Endodermal cell (in vitro differentiated cells): ENCODE data around the gene RIN3. TPM values are rescaled to one million over a fixed set of nuclear protein-coding genes. Genes with fewer than 3 reads are reported as not detected.
A peak's percentile ranks its signal among the peaks of the same experiment; 100 is the strongest.

Experiments used
- DNase-seq: peaks from one replicate; pipeline ENCODE4 v3.0.0-alpha.2; 2017
- H3K27ac ChIP-seq: 2 replicates; pipeline ENCODE4 v1.5.1; 2013; ENCODE audit warnings: mild to moderate bottlenecking, low read depth, low read length, moderate library complexity
- H3K27me3 ChIP-seq: 2 replicates; pipeline ENCODE4 v1.6.1; 2013; ENCODE audit warnings: mild to moderate bottlenecking, low read length, moderate library complexity; ENCODE audit not compliant: insufficient read depth, control insufficient read depth, poor library complexity, severe bottlenecking
- H3K36me3 ChIP-seq: 2 replicates; pipeline ENCODE4 v1.7.0; 2013; ENCODE audit warnings: mild to moderate bottlenecking, low read length, moderate library complexity; ENCODE audit not compliant: control insufficient read depth, insufficient read depth
- H3K4me1 ChIP-seq: one replicate; pipeline ENCODE4 v1.7.0; 2013; ENCODE audit warnings: low read length; ENCODE audit not compliant: control insufficient read depth, insufficient read depth
- H3K4me3 ChIP-seq: 2 replicates; pipeline ENCODE4 v1.5.1; 2013; ENCODE audit warnings: mild to moderate bottlenecking, low read length, moderate library complexity
- H3K9ac ChIP-seq: 2 replicates; pipeline ENCODE4 v1.6.1; 2013; ENCODE audit warnings: mild to moderate bottlenecking, low read length, moderate library complexity; ENCODE audit not compliant: poor library complexity, severe bottlenecking; ENCODE audit errors: extremely low read depth
- H3K9me3 ChIP-seq: 2 replicates; pipeline ENCODE4 v1.6.1; 2013; ENCODE audit warnings: mild to moderate bottlenecking, low read length, moderate library complexity; ENCODE audit not compliant: control insufficient read depth
- H3K27ac Mint-ChIP-seq: 2 replicates; pipeline ENCODE4 v1.8.0; 2020; ENCODE audit warnings: mixed read lengths
- H3K27me3 Mint-ChIP-seq: 2 replicates; pipeline ENCODE4 v1.8.0; 2021; ENCODE audit warnings: mild to moderate bottlenecking, mixed read lengths; ENCODE audit not compliant: insufficient read depth
- H3K36me3 Mint-ChIP-seq: 2 replicates; pipeline ENCODE4 v1.8.0; 2020; ENCODE audit warnings: low read depth, mixed read lengths
- H3K4me1 Mint-ChIP-seq: 2 replicates; pipeline ENCODE4 v1.8.0; 2020; ENCODE audit warnings: mixed read lengths
- H3K4me3 Mint-ChIP-seq: 2 replicates; pipeline ENCODE4 v1.8.0; 2020; ENCODE audit warnings: mild to moderate bottlenecking, moderate library complexity, mixed read lengths
- H3K9me3 Mint-ChIP-seq: 2 replicates; pipeline ENCODE4 v1.8.0; 2020; ENCODE audit warnings: mild to moderate bottlenecking, mixed read lengths
- WGBS, 2 experiments: methylation state at CpG; one replicate each; pipeline versions ENCODE4 v1.1.5 to v1.1.7; 2013; ENCODE audit warnings: missing lambda C conversion rate in 2 of 2, mixed read lengths in 1 of 2; ENCODE audit not compliant: insufficient coverage in 1 of 2, insufficient read length in 1 of 2; 5-methylcytosine and 5-hydroxymethylcytosine counted together
- total RNA-seq, 2 donors: library from RNA; stranded (reverse); fragmentation: NEBNext Ultra II Directional in 1 of 2; extraction: Animal tissue kit (Norgen Biotek cat#: 25700) in 1 of 2; gene quantifications; 2 replicates in 1 of 2; 3 replicates in 1 of 2; pipeline ENCODE4 v1.2.1, GENCODE V29; 2021
- TF ChIP-seq, protein P1 (sequence below): fragments of 200-600 bp; sonication (generic); conservative IDR thresholded peaks from 2 replicates; pipeline ENCODE4 v1.5.0; 2021; ENCODE audit warnings: antibody characterized with exemption, mild to moderate bottlenecking

RIN3 gene
- total RNA-seq, 2 donors from 2014 or later: 5.2 to 6.0 TPM

DNA sequence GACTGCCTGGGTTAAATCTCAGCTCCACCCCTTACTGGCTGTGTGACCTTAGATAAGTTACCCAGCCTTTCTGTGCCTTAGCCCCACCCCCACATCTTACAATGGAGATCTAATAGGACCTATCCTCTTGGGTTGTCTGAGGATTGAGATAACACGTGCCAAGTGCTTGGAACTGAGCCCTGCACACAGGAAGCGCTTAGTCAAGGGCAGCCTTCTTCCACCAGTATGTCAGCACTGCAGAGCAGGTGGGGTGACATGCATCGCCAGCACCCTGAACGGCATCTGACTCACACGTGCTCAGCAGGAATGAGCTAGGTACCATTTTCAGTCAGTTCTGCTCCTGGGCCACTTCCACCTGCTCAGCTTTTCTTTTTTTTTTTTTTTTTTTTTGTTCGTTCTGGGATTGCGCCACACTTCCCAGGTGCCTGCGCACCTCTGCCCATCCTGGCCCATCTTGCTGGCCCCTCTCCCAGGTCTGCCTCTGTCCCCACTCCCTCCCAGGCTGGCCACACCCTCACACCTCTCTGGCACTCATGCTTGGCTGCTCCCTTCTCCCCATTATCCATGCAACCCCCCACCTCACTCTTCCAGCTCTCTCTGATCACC lies 215.3 kb downstream of the RIN3 start:
- Mint-ChIP-seq H3K36me3 (peaks cover 50% of the 10 kb centered on the region), H3K4me3 (no peak overlapping the region), H3K27me3 (no peaks in the 10 kb centered on the region), H3K4me1 (peaks cover 8% of the 10 kb centered on the region), H3K27ac (no peak overlapping the region), H3K9me3 (peaks cover 4% of the 10 kb centered on the region)
- peaks cover 9% of the 10 kb centered on the region for H3K9me3 ChIP-seq
- no peaks in the 10 kb centered on the region for H3K27me3 ChIP-seq
- no peak overlapping the region for H3K27ac ChIP-seq
- 91 to 96% methylated on average over 4 to 7 of the region's 8 CpGs for WGBS, 2 experiments
- no peak overlapping the region for H3K4me3 ChIP-seq
- no peaks in the 10 kb centered on the region for H3K4me1 ChIP-seq
- TF ChIP-seq, protein P1, sequence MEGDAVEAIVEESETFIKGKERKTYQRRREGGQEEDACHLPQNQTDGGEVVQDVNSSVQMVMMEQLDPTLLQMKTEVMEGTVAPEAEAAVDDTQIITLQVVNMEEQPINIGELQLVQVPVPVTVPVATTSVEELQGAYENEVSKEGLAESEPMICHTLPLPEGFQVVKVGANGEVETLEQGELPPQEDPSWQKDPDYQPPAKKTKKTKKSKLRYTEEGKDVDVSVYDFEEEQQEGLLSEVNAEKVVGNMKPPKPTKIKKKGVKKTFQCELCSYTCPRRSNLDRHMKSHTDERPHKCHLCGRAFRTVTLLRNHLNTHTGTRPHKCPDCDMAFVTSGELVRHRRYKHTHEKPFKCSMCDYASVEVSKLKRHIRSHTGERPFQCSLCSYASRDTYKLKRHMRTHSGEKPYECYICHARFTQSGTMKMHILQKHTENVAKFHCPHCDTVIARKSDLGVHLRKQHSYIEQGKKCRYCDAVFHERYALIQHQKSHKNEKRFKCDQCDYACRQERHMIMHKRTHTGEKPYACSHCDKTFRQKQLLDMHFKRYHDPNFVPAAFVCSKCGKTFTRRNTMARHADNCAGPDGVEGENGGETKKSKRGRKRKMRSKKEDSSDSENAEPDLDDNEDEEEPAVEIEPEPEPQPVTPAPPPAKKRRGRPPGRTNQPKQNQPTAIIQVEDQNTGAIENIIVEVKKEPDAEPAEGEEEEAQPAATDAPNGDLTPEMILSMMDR: no peak
- H3K9ac ChIP-seq: no peak overlapping the region
- no peak for DNase-seq
- peaks cover 25% of the 10 kb centered on the region for H3K36me3 ChIP-seq

DNA sequence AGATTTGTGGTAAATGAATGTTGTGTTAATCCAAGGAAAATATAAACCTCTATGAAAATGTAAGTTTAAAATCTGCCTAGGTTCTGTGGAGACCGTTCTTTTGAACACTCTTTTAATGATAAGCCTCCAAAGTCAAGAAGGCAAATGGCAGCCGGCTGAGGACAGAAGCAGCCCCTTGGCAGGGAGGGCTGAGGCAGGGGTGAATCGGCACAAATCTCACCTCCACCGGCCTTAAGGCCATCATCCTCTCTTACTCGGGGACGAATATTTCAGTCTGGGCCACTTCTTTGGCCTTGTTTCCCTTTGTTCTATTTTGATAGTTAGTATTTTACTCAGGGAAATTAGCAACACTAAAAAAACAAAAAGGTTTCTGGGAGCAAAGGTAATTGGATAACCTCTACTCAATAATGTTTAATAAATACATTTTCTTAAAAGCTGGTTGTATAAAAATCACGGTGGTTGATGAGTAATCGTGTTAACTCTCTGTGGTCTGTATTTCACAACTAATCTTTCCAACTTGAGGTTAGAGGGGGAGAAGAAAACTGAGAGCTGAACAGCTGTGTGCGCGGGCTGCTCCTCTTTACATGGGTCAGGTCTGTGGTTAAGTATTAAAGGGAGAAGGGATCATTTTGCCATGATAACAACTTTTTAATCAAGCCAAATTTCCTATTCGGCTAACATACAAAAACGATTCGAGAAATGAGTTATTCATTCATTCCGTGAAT lies 216.2 kb downstream of the RIN3 start:
- no peak for DNase-seq
- Histone ChIP-seq H3K27me3 (no peaks in the 10 kb centered on the region), H3K4me1 (no peaks in the 10 kb centered on the region), H3K4me3 (no peak overlapping the region), H3K9me3 (peaks cover 9% of the 10 kb centered on the region), H3K27ac (no peak overlapping the region), H3K36me3 (peaks cover 25% of the 10 kb centered on the region), H3K9ac (no peak overlapping the region)
- WGBS, 2 experiments: 94% methylated on average over 6 to 14 of the region's 14 CpGs
- H3K27ac Mint-ChIP-seq: peak overlapping the region; percentile 11
- H3K4me3 Mint-ChIP-seq: no peak overlapping the region
- peaks cover 6% of the 10 kb centered on the region for H3K4me1 Mint-ChIP-seq
- H3K9me3 Mint-ChIP-seq: no peaks in the 10 kb centered on the region
- no peaks in the 10 kb centered on the region for H3K27me3 Mint-ChIP-seq
- TF ChIP-seq, protein P1: no peak
- peaks cover 42% of the 10 kb centered on the region for H3K36me3 Mint-ChIP-seq

DNA sequence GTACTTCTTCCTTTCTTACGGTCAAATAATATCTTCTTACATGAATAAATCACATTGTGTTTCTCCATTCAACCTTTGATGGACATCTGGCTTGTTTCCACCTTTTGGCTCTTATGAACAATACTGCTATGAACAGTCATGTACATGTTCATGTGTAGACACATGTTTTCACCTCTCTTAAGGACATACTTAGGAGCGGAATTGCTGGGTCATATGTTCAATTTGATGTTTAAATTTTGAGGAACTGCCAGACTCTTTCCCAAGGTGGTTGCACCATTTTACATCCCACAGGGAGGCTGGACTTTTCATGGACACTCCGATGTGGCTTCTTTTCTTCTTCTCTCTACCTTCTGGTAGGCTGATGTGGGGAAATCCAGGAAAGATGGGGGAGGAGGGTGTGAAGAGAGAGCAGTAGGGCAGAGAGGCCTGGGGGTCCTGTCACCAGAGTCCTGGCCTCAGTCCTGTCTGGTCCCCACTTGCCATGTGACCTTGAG lies 218.1 kb downstream of the RIN3 start:
- peaks cover 25% of the 10 kb centered on the region for H3K36me3 ChIP-seq
- no peaks in the 10 kb centered on the region for H3K9me3 Mint-ChIP-seq
- DNase-seq: no peak
- H3K4me3 ChIP-seq: no peak overlapping the region
- no peaks in the 10 kb centered on the region for H3K27me3 Mint-ChIP-seq
- H3K36me3 Mint-ChIP-seq: peaks cover 41% of the 10 kb centered on the region
- no peak overlapping the region for H3K9ac ChIP-seq
- H3K4me1 ChIP-seq: no peaks in the 10 kb centered on the region
- TF ChIP-seq, protein P1: no peak
- H3K27ac ChIP-seq: no peak overlapping the region
- peaks cover 9% of the 10 kb centered on the region for H3K9me3 ChIP-seq
- H3K27me3 ChIP-seq: no peaks in the 10 kb centered on the region
- H3K4me3 Mint-ChIP-seq: no peak overlapping the region
- H3K4me1 Mint-ChIP-seq: peaks cover 8% of the 10 kb centered on the region
- no peak overlapping the region for H3K27ac Mint-ChIP-seq
- 97 to 100% methylated on average over 2 to 3 of the region's 3 CpGs for WGBS, 2 experiments
